Parathyroid adenoma (tissue), 2 donors: ENCODE measurements around the gene C16orf95.

Experiments
- H2AFZ ChIP-seq: fragments of 300-600 bp; sonication (generic); one replicate; pipeline ENCODE4 v1.7.0; 2017; ENCODE audit warnings: antibody characterized with exemption, mild to moderate bottlenecking
- H3K27ac ChIP-seq: fragments of 300-600 bp; sonication (generic); one replicate; pipeline ENCODE4 v1.7.0; 2017
- H3K27me3 ChIP-seq: fragments of 300-600 bp; sonication (generic); one replicate; pipeline ENCODE4 v1.7.0; 2017; ENCODE audit warnings: low read length; ENCODE audit not compliant: control insufficient read depth, insufficient read depth
- H3K36me3 ChIP-seq: fragments of 300-600 bp; sonication (generic); one replicate; pipeline ENCODE4 v1.7.0; 2017; ENCODE audit warnings: low read length; ENCODE audit not compliant: control insufficient read depth, insufficient read depth
- H3K4me1 ChIP-seq: fragments of 300-600 bp; sonication (generic); one replicate; pipeline ENCODE4 v1.7.0; 2017; ENCODE audit warnings: control low read depth
- H3K4me2 ChIP-seq: fragments of 300-600 bp; sonication (generic); one replicate; pipeline ENCODE4 v1.7.0; 2017; ENCODE audit warnings: low read length
- H3K4me3 ChIP-seq: fragments of 300-600 bp; sonication (generic); one replicate; pipeline ENCODE4 v1.7.0; 2017; ENCODE audit warnings: low read depth, low read length
- H3K79me2 ChIP-seq: fragments of 300-600 bp; sonication (generic); one replicate; pipeline ENCODE4 v1.7.0; 2017; ENCODE audit warnings: control low read depth
- H3K9ac ChIP-seq: fragments of 300-600 bp; sonication (generic); one replicate; pipeline ENCODE4 v1.7.0; 2017; ENCODE audit warnings: mild to moderate bottlenecking
- H3K9me3 ChIP-seq: fragments of 300-600 bp; sonication (generic); one replicate; pipeline ENCODE4 v1.7.0; 2017; ENCODE audit warnings: low read length; ENCODE audit not compliant: control insufficient read depth
- CTCF ChIP-seq: fragments of 300-600 bp; sonication (generic); IDR thresholded peaks from one replicate; pipeline ENCODE4 v1.7.0; 2017; ENCODE audit warnings: antibody characterized with exemption, mild to moderate bottlenecking
- donor health status: primary hyperparathyroidism.

The C16orf95 gene

GRCh38 chr16:87273471-87274030 is 43.6 kb downstream of the C16orf95 start:
- no peak for TF ChIP-seq CTCF
- Histone ChIP-seq H2AFZ (no peak overlapping the region), H3K79me2 (no peaks in the 10 kb centered on the region), H3K27me3 (no peaks in the 10 kb centered on the region), H3K4me1 (no peaks in the 10 kb centered on the region), H3K4me2 (no peak overlapping the region), H3K9me3 (no peaks in the 10 kb centered on the region), H3K27ac (no peak overlapping the region), H3K4me3 (no peak overlapping the region), H3K9ac (no peak overlapping the region), H3K36me3 (no peaks in the 10 kb centered on the region)

- H2AFZ ChIP-seq, result no peak overlapping the region
- no peaks in the 10 kb centered on the region for H3K79me2 ChIP-seq
- H3K9ac ChIP-seq, result no peak overlapping the region
- no peak for TF ChIP-seq CTCF
- H3K36me3 ChIP-seq, result no peaks in the 10 kb centered on the region
- H3K27ac ChIP-seq, result no peak overlapping the region
- H3K9me3 ChIP-seq, result no peaks in the 10 kb centered on the region
- no peaks in the 10 kb centered on the region for H3K4me1 ChIP-seq
- H3K27me3 ChIP-seq, result no peaks in the 10 kb centered on the region
- H3K4me2 ChIP-seq, result no peak overlapping the region
- H3K4me3 ChIP-seq, result no peak overlapping the region
These were observed 45.9 kb downstream of the C16orf95 start for GRCh38 chr16:87271256-87271655.

DNA sequence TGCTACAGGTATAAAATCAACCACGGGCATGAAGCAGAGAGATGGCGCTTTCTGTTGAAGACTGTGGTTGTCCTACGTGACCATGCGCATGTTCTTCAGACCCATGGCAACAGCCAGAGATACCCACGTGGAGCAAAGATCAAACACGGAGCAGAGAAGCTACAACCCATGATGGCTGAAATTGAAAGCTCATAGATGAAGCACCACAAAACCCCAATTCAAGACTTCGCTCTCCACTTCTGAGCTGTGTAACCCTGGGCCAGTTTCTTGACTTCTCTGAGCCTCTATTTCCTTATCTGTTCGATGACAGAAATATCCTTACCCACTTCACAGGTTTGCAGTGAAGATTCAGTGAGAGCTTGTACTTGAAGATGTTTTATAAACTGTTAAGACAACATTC is 49.6 kb downstream of the C16orf95 start:
- no peak overlapping the region for H3K27ac ChIP-seq
- H3K4me1 ChIP-seq, result no peaks in the 10 kb centered on the region
- no peak overlapping the region for H3K9ac ChIP-seq
- no peak for TF ChIP-seq CTCF
- no peaks in the 10 kb centered on the region for H3K27me3 ChIP-seq
- H3K4me3 ChIP-seq, result no peak overlapping the region
- no peak overlapping the region for H3K4me2 ChIP-seq
- no peaks in the 10 kb centered on the region for H3K36me3 ChIP-seq
- no peaks in the 10 kb centered on the region for H3K9me3 ChIP-seq
- no peak overlapping the region for H2AFZ ChIP-seq
- H3K79me2 ChIP-seq, result no peaks in the 10 kb centered on the region

- Histone ChIP-seq H3K79me2 (no peaks in the 10 kb centered on the region), H3K27me3 (no peaks in the 10 kb centered on the region), H3K4me1 (no peaks in the 10 kb centered on the region), H3K27ac (no peak overlapping the region), H3K9ac (no peak overlapping the region), H3K9me3 (no peaks in the 10 kb centered on the region), H3K4me2 (no peak overlapping the region), H3K36me3 (no peaks in the 10 kb centered on the region), H2AFZ (no peak overlapping the region), H3K4me3 (no peak overlapping the region)
- no peak for TF ChIP-seq CTCF
These were observed 50.3 kb downstream of the C16orf95 start for GRCh38 chr16:87266846-87267245.

DNA sequence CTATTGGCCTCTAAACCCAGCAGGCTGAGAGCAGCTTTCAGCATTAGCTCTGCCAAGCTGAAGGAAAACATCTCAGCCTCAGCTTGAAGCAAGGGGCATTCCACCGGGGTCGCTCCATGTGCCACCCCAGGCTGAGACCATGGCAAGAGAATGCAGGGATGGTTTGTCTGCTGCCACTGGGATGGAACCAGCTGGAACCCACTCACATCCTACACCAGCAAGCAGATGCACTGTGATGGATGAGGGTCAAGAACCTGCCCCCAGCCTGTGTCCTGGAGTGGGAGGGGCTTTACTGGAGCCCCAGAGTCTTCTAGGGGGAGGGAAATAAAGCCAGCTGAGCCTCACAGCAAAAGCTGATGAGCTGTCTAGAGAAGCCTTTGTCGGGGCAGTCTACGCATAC is 51.9 kb downstream of the C16orf95 start:
- Histone ChIP-seq H3K4me1 (no peaks in the 10 kb centered on the region), H3K4me2 (no peak overlapping the region), H3K79me2 (no peaks in the 10 kb centered on the region), H3K27ac (no peak overlapping the region), H2AFZ (no peak overlapping the region), H3K9ac (no peak overlapping the region), H3K27me3 (no peaks in the 10 kb centered on the region), H3K4me3 (no peak overlapping the region), H3K36me3 (no peaks in the 10 kb centered on the region), H3K9me3 (no peaks in the 10 kb centered on the region)
- no peak for TF ChIP-seq CTCF
